SK-N-SH (cell line): ENCODE data around the gene WRAP73. TPM values are rescaled to one million over a fixed set of nuclear protein-coding genes. Genes with fewer than 3 reads are reported as not detected.
A peak's percentile ranks its signal among the peaks of the same experiment; 100 is the strongest.

Experiments
- CTCF ChIA-PET: fragments of 300-600, 350-600 bp; formaldehyde crosslinking; extraction: SDS; loops from one replicate; lab custom pipeline; 2021; lab: Yijun Ruan, JAX
- POLR2A ChIA-PET: fragments of 350-600 bp; sonication (Branson Sonifier 250); formaldehyde crosslinking; extraction: SDS; loops from one replicate; lab custom pipeline; 2020; ENCODE audit warnings: antibody characterized with exemption, inconsistent platforms; lab: Yijun Ruan, JAX
- DNase-seq: peaks from one replicate; pipeline ENCODE4 v3.0.0; 2012
- H2AFZ ChIP-seq: fragments of 200-600 bp; sonication (generic); 2 replicates; pipeline ENCODE4 v1.8.1; 2016; ENCODE audit warnings: antibody characterized with exemption, mild to moderate bottlenecking, low read depth
- H3F3A ChIP-seq: fragments of 200-600 bp; sonication (generic); replicated peaks from 2 replicates; pipeline ENCODE3; 2016; ENCODE audit warnings: antibody characterized with exemption, mild to moderate bottlenecking; ENCODE audit not compliant: insufficient read depth
- H3K27ac ChIP-seq, 2 experiments: fragments of 200-500 bp in 1 of 2; fragments of 200-600 bp in 1 of 2; sonication (Bioruptor generic) in 1 of 2; sonication (generic), shearing (Covaris generic) in 1 of 2; 2 replicates each; pipeline versions ENCODE4 v1.5.1 to v1.6.1; 2014 to 2016; ENCODE audit warnings: low read depth in 2 of 2, inconsistent platforms in 1 of 2, low read length in 1 of 2, mild to moderate bottlenecking in 1 of 2, mixed read lengths in 1 of 2
- H3K27me3 ChIP-seq: fragments of 200-600 bp; sonication (generic), shearing (Covaris generic); 2 replicates; pipeline ENCODE4 v1.6.1; 2016; ENCODE audit warnings: mixed run types; ENCODE audit not compliant: insufficient read depth
- H3K36me3 ChIP-seq, 2 experiments: fragments of 200-500 bp in 1 of 2; fragments of 200-600 bp in 1 of 2; sonication (Bioruptor generic) in 1 of 2; sonication (generic) in 1 of 2; replicated peaks in 1 of 2; 2 replicates each; pipeline versions ENCODE3 to v1.5.1; 2014 to 2016; ENCODE audit warnings: low read length in 1 of 2, mild to moderate bottlenecking in 1 of 2; ENCODE audit not compliant: insufficient read depth in 2 of 2, control insufficient read depth in 1 of 2
- H3K4me1 ChIP-seq, 2 experiments: fragments of 200-500 bp in 1 of 2; fragments of 200-600 bp in 1 of 2; sonication (Bioruptor generic) in 1 of 2; sonication (generic), shearing (Covaris generic) in 1 of 2; 2 replicates each; pipeline versions ENCODE4 v1.5.1 to v1.6.1; 2014 to 2016; ENCODE audit warnings: low read depth in 1 of 2, low read length in 1 of 2, mixed run types in 1 of 2; ENCODE audit not compliant: insufficient read depth in 2 of 2, control insufficient read depth in 1 of 2
- H3K4me2 ChIP-seq: fragments of 200-600 bp; sonication (generic), shearing (Covaris generic); 2 replicates; pipeline ENCODE4 v1.6.1; 2017; ENCODE audit warnings: mixed run types
- H3K4me3 ChIP-seq, 2 experiments: fragments of 200-500 bp in 1 of 2; fragments of 200-600 bp in 1 of 2; sonication (Bioruptor generic) in 1 of 2; sonication (generic), shearing (Covaris generic) in 1 of 2; 2 replicates each; pipeline versions ENCODE4 v1.5.1 to v1.8.1; 2014 to 2016; ENCODE audit warnings: low read depth in 2 of 2, inconsistent platforms in 1 of 2, low read length in 1 of 2, mild to moderate bottlenecking in 1 of 2, mixed read lengths in 1 of 2, moderate library complexity in 1 of 2
- H3K79me2 ChIP-seq: fragments of 200-600 bp; sonication (generic); 2 replicates; pipeline ENCODE4 v1.8.1; 2017; ENCODE audit warnings: mild to moderate bottlenecking; ENCODE audit not compliant: insufficient read depth
- H3K9ac ChIP-seq: fragments of 200-600 bp; sonication (generic); 2 replicates; pipeline ENCODE4 v1.6.1; 2017; ENCODE audit warnings: mixed run types
- H3K9me2 ChIP-seq: fragments of 200-600 bp; sonication (generic); 2 replicates; pipeline ENCODE4 v1.6.1; 2017; ENCODE audit warnings: mixed run types
- H3K9me3 ChIP-seq: fragments of 200-600 bp; sonication (generic); 2 replicates; pipeline ENCODE4 v1.6.1; 2017; ENCODE audit warnings: mixed run types, mild to moderate bottlenecking, moderate library complexity
- H4K20me1 ChIP-seq: fragments of 200-600 bp; sonication (generic); 2 replicates; pipeline ENCODE4 v1.6.1; 2017; ENCODE audit warnings: mild to moderate bottlenecking, mixed run types; ENCODE audit not compliant: insufficient read depth
- FOXJ3 ChIP-seq: sonication (generic); formaldehyde crosslinking; IDR thresholded peaks from 2 replicates; pipeline ENCODE4 v1.5.1; 2020; ENCODE audit warnings: mild to moderate bottlenecking, missing genetic modification reagents
- FOXM1 ChIP-seq: IDR thresholded peaks from 2 replicates; pipeline ENCODE4 v1.4.0; 2012; ENCODE audit warnings: low read depth, mild to moderate bottlenecking
- GATA2 ChIP-seq: sonication (generic); formaldehyde crosslinking; IDR thresholded peaks from 2 replicates; pipeline ENCODE4 v1.5.0; 2020; ENCODE audit warnings: mild to moderate bottlenecking, missing genetic modification reagents
- JUND ChIP-seq: IDR thresholded peaks from 2 replicates; pipeline ENCODE4 v1.4.0; 2012
- POLR2AphosphoS5 ChIP-seq: IDR thresholded peaks from 2 replicates; pipeline ENCODE4 v1.6.1; 2012; ENCODE audit warnings: low read depth, low read length
- RXRA ChIP-seq: IDR thresholded peaks from 2 replicates; pipeline ENCODE4 v1.4.0; 2012; ENCODE audit warnings: low read depth, mild to moderate bottlenecking, borderline replicate concordance
- TAF1 ChIP-seq: IDR thresholded peaks from 2 replicates; pipeline ENCODE4 v1.6.1; 2012; ENCODE audit warnings: low read depth, mild to moderate bottlenecking, low read length, moderate library complexity, borderline replicate concordance
- TEAD4 ChIP-seq: IDR thresholded peaks from 2 replicates; pipeline ENCODE4 v1.4.0; 2012; ENCODE audit warnings: mild to moderate bottlenecking, borderline replicate concordance; ENCODE audit not compliant: insufficient read depth
- WGBS: methylation state at CpG from one replicate; pipeline ENCODE4 v1.1.6; 2017; ENCODE audit warnings: low lambda C conversion rate; 5-methylcytosine and 5-hydroxymethylcytosine counted together
- polyA plus RNA-seq, 3 experiments: library from polyadenylated mRNA; depleted of rRNA; stranded (reverse); fragments of >200 nt; gene quantifications; 2 replicates each; pipeline ENCODE4 v1.2.3, GENCODE V29; 2012
- TF ChIP-seq, protein P1 (sequence below): IDR thresholded peaks from 2 replicates; pipeline ENCODE4 v1.4.0; 2012; ENCODE audit warnings: low read depth

WRAP73 gene
- polyA plus RNA-seq, 1 of the 3 experiments (the other 2 are of a cell fraction), result 61.9 TPM

DNA sequence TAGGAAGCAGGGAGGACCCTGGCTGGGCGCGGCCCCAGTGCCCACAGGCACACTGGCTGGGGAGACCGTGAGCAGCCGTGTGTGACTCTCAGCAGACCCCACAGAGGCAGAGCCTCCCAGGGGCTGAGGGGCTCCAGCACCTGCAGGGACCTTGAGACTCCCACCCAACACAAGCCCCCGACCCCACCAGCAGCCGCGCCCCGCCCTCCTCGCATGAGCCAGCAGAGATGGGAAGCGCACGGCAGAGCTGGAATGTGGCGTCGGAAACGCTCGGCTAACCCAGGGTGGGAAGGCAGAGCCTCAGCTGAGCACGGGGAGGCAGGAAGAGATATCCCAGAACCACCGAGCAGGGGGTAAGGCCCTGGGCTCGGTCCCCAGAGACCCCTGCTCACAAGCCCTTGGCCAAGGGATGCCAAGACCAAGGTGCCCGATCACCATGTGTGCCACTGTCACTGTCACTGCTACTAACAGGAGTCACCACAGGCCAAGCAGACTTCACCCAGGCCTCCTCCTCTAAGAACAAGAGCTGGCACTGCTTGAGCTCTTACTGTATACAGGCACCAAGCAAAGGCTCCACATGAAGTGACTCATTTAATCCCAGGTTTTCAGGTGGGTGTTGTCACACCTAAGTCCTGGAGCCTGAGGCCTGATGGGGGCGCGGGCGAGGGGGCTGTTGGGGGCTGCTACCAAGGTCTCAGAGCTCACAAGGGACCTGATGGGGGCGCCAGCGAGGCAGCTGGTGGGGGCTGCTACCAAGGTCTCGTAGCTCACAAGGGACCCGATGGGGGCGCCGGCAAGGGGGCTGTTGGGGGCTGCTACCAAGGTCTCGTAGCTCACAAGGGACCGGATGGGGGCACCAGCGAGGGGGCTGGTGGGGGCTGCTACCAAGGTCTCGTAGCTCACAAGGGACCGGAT is 58.7 kb downstream of the WRAP73 start:
- H3F3A ChIP-seq, result no peaks in the 10 kb centered on the region
- no peak overlapping the region for H3K4me2 ChIP-seq
- no peak for TF ChIP-seq FOXM1
- H3K27ac ChIP-seq, result no peak overlapping the region; a peak in 1 of 4 replicates
- H3K9me3 ChIP-seq, result no peaks in the 10 kb centered on the region
- H3K79me2 ChIP-seq, result no peaks in the 10 kb centered on the region
- ChIA-PET CTCF (interaction anchor here (0.5 to 1.8 kb wide), 11 partner anchors 9 to 1977 kb away, joined by 3 to 10 read pairs (median 4); no protein-coding TSS in a partner anchor), POLR2A (no interaction called here)
- DNase-seq, result no peak
- H3K9ac ChIP-seq, result no peak overlapping the region
- no peak overlapping the region for H3K4me3 ChIP-seq
- no peaks in the 10 kb centered on the region for H3K27me3 ChIP-seq
- 73% methylated on average over 3 of the region's 33 CpGs for WGBS
- H3K4me1 ChIP-seq, result peaks cover 0 to 12% of the 10 kb centered on the region in 2 experiments; a peak in 1 of 4 replicates
- H3K36me3 ChIP-seq, result no peaks in the 10 kb centered on the region
- H2AFZ ChIP-seq, result no peak overlapping the region
- no peaks in the 10 kb centered on the region for H3K9me2 ChIP-seq
- no peaks in the 10 kb centered on the region for H4K20me1 ChIP-seq

DNA sequence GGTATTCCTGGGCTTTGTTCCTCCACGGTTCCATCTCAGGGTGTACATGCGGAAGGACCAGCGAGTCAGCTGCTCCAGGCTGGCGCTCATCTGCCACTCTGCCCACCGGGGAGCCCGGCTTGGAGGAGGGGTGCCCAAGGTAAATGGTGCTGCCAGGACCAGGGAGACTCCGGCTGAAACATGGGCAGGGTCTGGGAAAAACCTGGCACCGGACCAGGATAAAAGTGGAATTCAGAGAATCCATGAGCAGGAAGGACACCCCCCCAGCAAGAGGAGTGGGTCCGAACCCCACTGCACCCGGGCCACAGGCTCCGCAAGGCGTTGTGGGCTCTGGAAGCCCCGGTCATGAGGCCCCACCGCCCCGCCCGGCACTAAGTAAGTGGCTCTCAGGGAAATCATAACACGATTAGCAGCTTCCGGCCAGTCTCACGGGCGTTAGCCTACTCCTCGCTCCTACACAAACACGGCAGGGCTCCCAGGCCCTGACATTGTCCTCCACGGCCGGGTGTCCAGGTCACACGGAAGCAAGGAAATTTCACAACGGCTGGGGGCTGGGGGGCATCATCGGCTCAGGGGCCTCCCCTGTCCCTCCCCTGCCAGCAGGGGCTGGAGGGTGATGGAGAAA is 59.7 kb downstream of the WRAP73 start:
- no peaks in the 10 kb centered on the region for H3K9me2 ChIP-seq
- H2AFZ ChIP-seq, result no peak overlapping the region
- no peaks in the 10 kb centered on the region for H3K27me3 ChIP-seq
- H3K4me3 ChIP-seq, result no peak overlapping the region
- TF ChIP-seq JUND (no peak), GATA2 (CRISPR knock-in tag) (no peak), RXRA (no peak), FOXM1 (no peak), POLR2AphosphoS5 (no peak), FOXJ3 (CRISPR knock-in tag) (no peak), TAF1 (no peak)
- TF ChIP-seq, protein P1, sequence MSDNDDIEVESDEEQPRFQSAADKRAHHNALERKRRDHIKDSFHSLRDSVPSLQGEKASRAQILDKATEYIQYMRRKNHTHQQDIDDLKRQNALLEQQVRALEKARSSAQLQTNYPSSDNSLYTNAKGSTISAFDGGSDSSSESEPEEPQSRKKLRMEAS, result no peak
- WGBS, result 43% methylated on average over 4 of the region's 27 CpGs
- no peak overlapping the region for H3K9ac ChIP-seq
- peak; percentile 77 for DNase-seq
- H3F3A ChIP-seq, result no peaks in the 10 kb centered on the region
- H3K79me2 ChIP-seq, result no peaks in the 10 kb centered on the region
- no peaks in the 10 kb centered on the region for H3K9me3 ChIP-seq
- no peak overlapping the region for H3K4me2 ChIP-seq
- peaks cover 0 to 12% of the 10 kb centered on the region in 2 experiments; a peak in 1 of 4 replicates for H3K4me1 ChIP-seq
- H3K36me3 ChIP-seq, result no peaks in the 10 kb centered on the region
- CTCF ChIA-PET, result interaction anchor here (0.5 to 1.8 kb wide), 8 partner anchors 10 to 1976 kb away, joined by 3 to 10 read pairs (median 4); no protein-coding TSS in a partner anchor
- H3K27ac ChIP-seq, result peak overlapping the region in 1 of 2 experiments; percentile 55; a peak in 1 of 4 replicates
- no peaks in the 10 kb centered on the region for H4K20me1 ChIP-seq
- POLR2A ChIA-PET, result no interaction called here

DNA sequence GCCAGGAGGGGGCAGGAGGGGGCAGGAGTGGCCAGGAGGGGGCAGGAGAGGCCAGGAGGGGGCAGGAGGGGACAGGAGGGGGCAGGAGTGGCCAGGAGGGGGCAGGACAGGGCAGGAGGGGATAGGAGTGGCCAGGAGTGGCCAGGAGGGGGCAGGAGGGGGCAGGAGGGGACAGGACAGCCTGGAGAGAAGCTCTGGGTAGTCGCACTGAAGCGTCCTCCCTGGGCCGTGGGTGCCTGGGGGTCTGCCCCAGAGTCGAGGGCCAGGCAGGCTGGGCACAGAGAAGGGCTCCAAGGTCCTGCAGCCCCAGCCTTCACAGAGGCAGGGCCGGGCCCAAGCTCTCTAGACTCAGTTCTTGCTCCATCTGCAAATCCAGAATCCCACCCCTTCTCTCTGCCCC is 61.5 kb downstream of the WRAP73 start:
- POLR2A ChIA-PET, result no interaction called here
- H3K9me3 ChIP-seq, result no peaks in the 10 kb centered on the region
- H3K36me3 ChIP-seq, result no peaks in the 10 kb centered on the region
- TF ChIP-seq TEAD4, result no peak
- TF ChIP-seq, all 33 proteins: peak for 0
- H3K4me1 ChIP-seq, result peaks cover 0 to 12% of the 10 kb centered on the region in 2 experiments; a peak in 1 of 4 replicates
- H4K20me1 ChIP-seq, result no peaks in the 10 kb centered on the region
- no peaks in the 10 kb centered on the region for H3K79me2 ChIP-seq
- no peak overlapping the region for H3K4me2 ChIP-seq
- H3K27ac ChIP-seq, result no peak overlapping the region
- H2AFZ ChIP-seq, result no peak overlapping the region
- CTCF ChIA-PET, result interaction anchor here (0.6 to 3.4 kb wide), 9 partner anchors 10 to 40 kb away, joined by 3 to 23 read pairs (median 4); partner anchors contain the start of gene MEGF6
- H3K27me3 ChIP-seq, result no peaks in the 10 kb centered on the region
- no peak for DNase-seq
- H3K9me2 ChIP-seq, result no peaks in the 10 kb centered on the region
- H3K4me3 ChIP-seq, result no peak overlapping the region
- H3K9ac ChIP-seq, result no peak overlapping the region
- WGBS, result 90% methylated on average over 2 of the region's 5 CpGs
- no peaks in the 10 kb centered on the region for H3F3A ChIP-seq
